SK-N-SH (cell line): ENCODE data around the gene TMEM161B. TPM values are rescaled to one million over a fixed set of nuclear protein-coding genes. Genes with fewer than 3 reads are reported as not detected.
"Not testable (repeated sequence)": the region's sequence is repeated elsewhere in the genome, so short reads cannot be mapped to it uniquely, and the experiment has no call there.

ENCODE experiments used
- CTCF ChIA-PET: fragments of 300-600, 350-600 bp; formaldehyde crosslinking; extraction: SDS; loops from one replicate; lab custom pipeline; 2021; lab: Yijun Ruan, JAX
- POLR2A ChIA-PET: fragments of 350-600 bp; sonication (Branson Sonifier 250); formaldehyde crosslinking; extraction: SDS; loops from one replicate; lab custom pipeline; 2020; ENCODE audit warnings: antibody characterized with exemption, inconsistent platforms; lab: Yijun Ruan, JAX
- DNase-seq: peaks from one replicate; pipeline ENCODE4 v3.0.0; 2012
- H2AFZ ChIP-seq: fragments of 200-600 bp; sonication (generic); 2 replicates; pipeline ENCODE4 v1.8.1; 2016; ENCODE audit warnings: antibody characterized with exemption, mild to moderate bottlenecking, low read depth
- H3F3A ChIP-seq: fragments of 200-600 bp; sonication (generic); replicated peaks from 2 replicates; pipeline ENCODE3; 2016; ENCODE audit warnings: antibody characterized with exemption, mild to moderate bottlenecking; ENCODE audit not compliant: insufficient read depth
- H3K27ac ChIP-seq, 2 experiments: fragments of 200-500 bp in 1 of 2; fragments of 200-600 bp in 1 of 2; sonication (Bioruptor generic) in 1 of 2; sonication (generic), shearing (Covaris generic) in 1 of 2; 2 replicates each; pipeline versions ENCODE4 v1.5.1 to v1.6.1; 2014 to 2016; ENCODE audit warnings: low read depth in 2 of 2, inconsistent platforms in 1 of 2, low read length in 1 of 2, mild to moderate bottlenecking in 1 of 2, mixed read lengths in 1 of 2
- H3K27me3 ChIP-seq: fragments of 200-600 bp; sonication (generic), shearing (Covaris generic); 2 replicates; pipeline ENCODE4 v1.6.1; 2016; ENCODE audit warnings: mixed run types; ENCODE audit not compliant: insufficient read depth
- H3K36me3 ChIP-seq, 2 experiments: fragments of 200-500 bp in 1 of 2; fragments of 200-600 bp in 1 of 2; sonication (Bioruptor generic) in 1 of 2; sonication (generic) in 1 of 2; replicated peaks in 1 of 2; 2 replicates each; pipeline versions ENCODE3 to v1.5.1; 2014 to 2016; ENCODE audit warnings: low read length in 1 of 2, mild to moderate bottlenecking in 1 of 2; ENCODE audit not compliant: insufficient read depth in 2 of 2, control insufficient read depth in 1 of 2
- H3K4me1 ChIP-seq, 2 experiments: fragments of 200-500 bp in 1 of 2; fragments of 200-600 bp in 1 of 2; sonication (Bioruptor generic) in 1 of 2; sonication (generic), shearing (Covaris generic) in 1 of 2; 2 replicates each; pipeline versions ENCODE4 v1.5.1 to v1.6.1; 2014 to 2016; ENCODE audit warnings: low read depth in 1 of 2, low read length in 1 of 2, mixed run types in 1 of 2; ENCODE audit not compliant: insufficient read depth in 2 of 2, control insufficient read depth in 1 of 2
- H3K4me2 ChIP-seq: fragments of 200-600 bp; sonication (generic), shearing (Covaris generic); 2 replicates; pipeline ENCODE4 v1.6.1; 2017; ENCODE audit warnings: mixed run types
- H3K4me3 ChIP-seq, 2 experiments: fragments of 200-500 bp in 1 of 2; fragments of 200-600 bp in 1 of 2; sonication (Bioruptor generic) in 1 of 2; sonication (generic), shearing (Covaris generic) in 1 of 2; 2 replicates each; pipeline versions ENCODE4 v1.5.1 to v1.8.1; 2014 to 2016; ENCODE audit warnings: low read depth in 2 of 2, inconsistent platforms in 1 of 2, low read length in 1 of 2, mild to moderate bottlenecking in 1 of 2, mixed read lengths in 1 of 2, moderate library complexity in 1 of 2
- H3K79me2 ChIP-seq: fragments of 200-600 bp; sonication (generic); 2 replicates; pipeline ENCODE4 v1.8.1; 2017; ENCODE audit warnings: mild to moderate bottlenecking; ENCODE audit not compliant: insufficient read depth
- H3K9ac ChIP-seq: fragments of 200-600 bp; sonication (generic); 2 replicates; pipeline ENCODE4 v1.6.1; 2017; ENCODE audit warnings: mixed run types
- H3K9me2 ChIP-seq: fragments of 200-600 bp; sonication (generic); 2 replicates; pipeline ENCODE4 v1.6.1; 2017; ENCODE audit warnings: mixed run types
- H3K9me3 ChIP-seq: fragments of 200-600 bp; sonication (generic); 2 replicates; pipeline ENCODE4 v1.6.1; 2017; ENCODE audit warnings: mixed run types, mild to moderate bottlenecking, moderate library complexity
- H4K20me1 ChIP-seq: fragments of 200-600 bp; sonication (generic); 2 replicates; pipeline ENCODE4 v1.6.1; 2017; ENCODE audit warnings: mild to moderate bottlenecking, mixed run types; ENCODE audit not compliant: insufficient read depth
- CHD2 ChIP-seq: fragments of 150-350 bp; IDR thresholded peaks from 2 replicates; pipeline ENCODE4 v1.6.1; 2018; ENCODE audit warnings: low read length; ENCODE audit not compliant: partially characterized antibody
- ELF1 ChIP-seq: IDR thresholded peaks from 2 replicates; pipeline ENCODE4 v1.4.0; 2012
- EP300 ChIP-seq, 2 experiments: IDR thresholded peaks; 2 replicates each; pipeline versions ENCODE4 v1.4.0 to v1.6.1; 2012; ENCODE audit warnings: borderline replicate concordance in 1 of 2, low read depth in 1 of 2, low read length in 1 of 2
- EZH2phosphoT487 ChIP-seq: fragments of 200-600 bp; sonication (generic); IDR thresholded peaks from 2 replicates; pipeline ENCODE4 v1.6.1; 2017; ENCODE audit warnings: low read depth, mixed run types, mild to moderate bottlenecking, antibody characterized with exemption, moderate library complexity, borderline replicate concordance
- FOSL2 ChIP-seq: IDR thresholded peaks from 2 replicates; pipeline ENCODE4 v1.4.0; 2012; ENCODE audit warnings: low read depth, mild to moderate bottlenecking, moderate library complexity, borderline replicate concordance
- GATA2 ChIP-seq: sonication (generic); formaldehyde crosslinking; IDR thresholded peaks from 2 replicates; pipeline ENCODE4 v1.5.0; 2020; ENCODE audit warnings: mild to moderate bottlenecking, missing genetic modification reagents
- MXI1 ChIP-seq: IDR thresholded peaks from 2 replicates; pipeline ENCODE4 v1.6.1; 2012; ENCODE audit warnings: mild to moderate bottlenecking, low read depth, low read length, improper control_type of control experiment
- POLR2AphosphoS5 ChIP-seq: IDR thresholded peaks from 2 replicates; pipeline ENCODE4 v1.6.1; 2012; ENCODE audit warnings: low read depth, low read length
- TAF1 ChIP-seq: IDR thresholded peaks from 2 replicates; pipeline ENCODE4 v1.6.1; 2012; ENCODE audit warnings: low read depth, mild to moderate bottlenecking, low read length, moderate library complexity, borderline replicate concordance
- WGBS: methylation state at CpG from one replicate; pipeline ENCODE4 v1.1.6; 2017; ENCODE audit warnings: low lambda C conversion rate; 5-methylcytosine and 5-hydroxymethylcytosine counted together
- polyA plus RNA-seq, 3 experiments: library from polyadenylated mRNA; depleted of rRNA; stranded (reverse); fragments of >200 nt; gene quantifications; 2 replicates each; pipeline ENCODE4 v1.2.3, GENCODE V29; 2012
- TF ChIP-seq, protein P1 (sequence below): fragments of 150-350 bp; IDR thresholded peaks from 2 replicates; pipeline ENCODE4 v1.6.1; 2016; ENCODE audit warnings: mild to moderate bottlenecking, low read depth, low read length
- TF ChIP-seq, protein P2 (sequence below): fragments of 200-600 bp; sonication (generic); IDR thresholded peaks from 2 replicates; pipeline ENCODE4 v1.6.1; 2017; ENCODE audit warnings: antibody characterized with exemption, mild to moderate bottlenecking, moderate library complexity
- TF ChIP-seq, protein P3 (sequence below): IDR thresholded peaks from 2 replicates; pipeline ENCODE4 v1.4.0; 2012; ENCODE audit warnings: low read depth, borderline replicate concordance

TMEM161B gene
- polyA plus RNA-seq, 1 of the 3 experiments (the other 2 are of a cell fraction), result 8.0 TPM

DNA sequence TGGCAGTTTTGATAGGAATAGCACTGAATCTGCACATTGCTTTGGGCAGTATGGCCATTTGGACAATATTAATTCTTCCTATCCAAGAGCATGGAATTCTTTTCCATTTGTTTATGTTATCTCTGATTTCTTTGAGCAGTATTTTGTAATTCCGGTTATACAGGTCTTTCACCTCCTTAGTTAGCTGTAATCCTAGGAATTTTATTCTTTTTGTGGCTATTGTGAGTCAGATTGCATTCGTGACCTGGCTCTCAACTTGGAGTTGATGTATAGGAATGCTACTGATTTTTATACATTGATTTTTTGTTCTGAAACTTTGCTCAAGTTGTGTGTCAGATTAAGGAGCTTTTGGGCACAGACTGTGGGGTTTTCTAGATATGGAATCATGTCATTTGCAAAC, 24.0 kb downstream of the TMEM161B start (continued):
- TF ChIP-seq, protein P1, sequence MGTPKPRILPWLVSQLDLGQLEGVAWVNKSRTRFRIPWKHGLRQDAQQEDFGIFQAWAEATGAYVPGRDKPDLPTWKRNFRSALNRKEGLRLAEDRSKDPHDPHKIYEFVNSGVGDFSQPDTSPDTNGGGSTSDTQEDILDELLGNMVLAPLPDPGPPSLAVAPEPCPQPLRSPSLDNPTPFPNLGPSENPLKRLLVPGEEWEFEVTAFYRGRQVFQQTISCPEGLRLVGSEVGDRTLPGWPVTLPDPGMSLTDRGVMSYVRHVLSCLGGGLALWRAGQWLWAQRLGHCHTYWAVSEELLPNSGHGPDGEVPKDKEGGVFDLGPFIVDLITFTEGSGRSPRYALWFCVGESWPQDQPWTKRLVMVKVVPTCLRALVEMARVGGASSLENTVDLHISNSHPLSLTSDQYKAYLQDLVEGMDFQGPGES, result no peak
- no peak for TF ChIP-seq TAF1

DNA sequence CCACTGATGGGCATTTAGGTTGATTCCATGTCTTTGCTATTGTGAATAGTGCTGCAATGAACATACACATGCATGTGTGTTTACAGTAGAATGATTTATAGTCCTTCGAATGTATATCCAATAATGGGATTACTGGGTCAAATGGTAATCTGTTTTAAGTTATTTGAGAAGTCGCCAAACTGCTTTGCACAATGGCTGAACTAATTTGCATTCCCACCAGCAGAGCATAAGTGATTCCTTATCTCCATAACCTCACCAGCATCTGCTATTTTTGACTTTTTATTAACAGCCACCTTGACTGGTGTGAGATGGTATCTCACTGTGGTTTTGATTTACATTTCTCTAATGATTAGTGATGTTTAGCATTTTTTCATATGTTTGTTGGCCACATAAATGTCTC, 25.2 kb downstream of the TMEM161B start:
- Histone ChIP-seq H4K20me1 (peaks cover 14% of the 10 kb centered on the region), H3K4me1 (peaks cover 0 to 17% of the 10 kb centered on the region in 2 experiments; a peak in 3 of 4 replicates), H3K36me3 (peaks cover 9 to 10% of the 10 kb centered on the region in 2 experiments), H3K79me2 (peaks cover 72% of the 10 kb centered on the region)
- H3K9me2 ChIP-seq, DNase-seq, H3K9ac ChIP-seq, POLR2A ChIA-PET, H3K27me3 ChIP-seq, H3K4me3 ChIP-seq, CTCF ChIA-PET, H3F3A ChIP-seq, H3K4me2 ChIP-seq, H3K9me3 ChIP-seq, H2AFZ ChIP-seq, H3K27ac ChIP-seq: not testable (repeated sequence)
- 62% methylated on average over 2 of the region's 2 CpGs for WGBS
- TF ChIP-seq GATA2 (CRISPR knock-in tag), result peak; percentile 56

DNA sequence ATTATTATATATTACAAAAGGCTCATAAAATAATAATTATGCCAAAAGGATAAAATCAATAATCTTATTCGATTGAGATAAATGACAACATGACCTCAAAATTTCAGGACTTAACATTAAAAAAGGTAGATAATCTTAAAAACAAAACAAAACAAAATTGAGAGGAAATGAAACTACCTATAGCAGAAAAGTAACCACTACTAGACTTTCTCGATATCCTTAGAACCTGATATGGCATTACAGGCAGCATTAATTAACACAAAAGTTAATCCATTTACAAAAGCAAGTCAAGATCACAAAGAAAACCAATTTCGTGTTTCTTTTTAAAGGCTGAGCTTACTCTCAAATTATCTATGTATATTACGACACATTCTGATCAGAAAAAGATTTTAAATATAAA, 29.9 kb downstream of the TMEM161B start:
- WGBS, result 94% methylated on average over 4 of the region's 4 CpGs

More for the DNA sequence above, 29.9 kb downstream of the TMEM161B start:
- Histone ChIP-seq H2AFZ (no peak overlapping the region), H3K9ac (no peak overlapping the region), H3K27ac (no peak overlapping the region)
- TF ChIP-seq, protein P2, sequence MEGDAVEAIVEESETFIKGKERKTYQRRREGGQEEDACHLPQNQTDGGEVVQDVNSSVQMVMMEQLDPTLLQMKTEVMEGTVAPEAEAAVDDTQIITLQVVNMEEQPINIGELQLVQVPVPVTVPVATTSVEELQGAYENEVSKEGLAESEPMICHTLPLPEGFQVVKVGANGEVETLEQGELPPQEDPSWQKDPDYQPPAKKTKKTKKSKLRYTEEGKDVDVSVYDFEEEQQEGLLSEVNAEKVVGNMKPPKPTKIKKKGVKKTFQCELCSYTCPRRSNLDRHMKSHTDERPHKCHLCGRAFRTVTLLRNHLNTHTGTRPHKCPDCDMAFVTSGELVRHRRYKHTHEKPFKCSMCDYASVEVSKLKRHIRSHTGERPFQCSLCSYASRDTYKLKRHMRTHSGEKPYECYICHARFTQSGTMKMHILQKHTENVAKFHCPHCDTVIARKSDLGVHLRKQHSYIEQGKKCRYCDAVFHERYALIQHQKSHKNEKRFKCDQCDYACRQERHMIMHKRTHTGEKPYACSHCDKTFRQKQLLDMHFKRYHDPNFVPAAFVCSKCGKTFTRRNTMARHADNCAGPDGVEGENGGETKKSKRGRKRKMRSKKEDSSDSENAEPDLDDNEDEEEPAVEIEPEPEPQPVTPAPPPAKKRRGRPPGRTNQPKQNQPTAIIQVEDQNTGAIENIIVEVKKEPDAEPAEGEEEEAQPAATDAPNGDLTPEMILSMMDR, result no peak
- TF ChIP-seq POLR2AphosphoS5 (no peak), EZH2phosphoT487 (no peak), ELF1 (no peak), FOSL2 (no peak), CHD2 (no peak), EP300 (IDR thresholded peaks at IDR 0.05; ENCODE audit: borderline replicate concordance in 1 of 2, low read depth in 1 of 2, low read length in 1 of 2) (no peak), MXI1 (no peak)
- TF ChIP-seq, protein P3, sequence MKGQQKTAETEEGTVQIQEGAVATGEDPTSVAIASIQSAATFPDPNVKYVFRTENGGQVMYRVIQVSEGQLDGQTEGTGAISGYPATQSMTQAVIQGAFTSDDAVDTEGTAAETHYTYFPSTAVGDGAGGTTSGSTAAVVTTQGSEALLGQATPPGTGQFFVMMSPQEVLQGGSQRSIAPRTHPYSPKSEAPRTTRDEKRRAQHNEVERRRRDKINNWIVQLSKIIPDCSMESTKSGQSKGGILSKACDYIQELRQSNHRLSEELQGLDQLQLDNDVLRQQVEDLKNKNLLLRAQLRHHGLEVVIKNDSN, result no peak
- TF ChIP-seq, all 33 proteins: peak for 0
- ChIA-PET CTCF (no interaction called here), POLR2A (no interaction called here)
- Histone ChIP-seq H3K4me3 (no peak overlapping the region), H3K36me3 (peaks cover 10 to 16% of the 10 kb centered on the region in 2 experiments), H3F3A (no peaks in the 10 kb centered on the region), H3K4me2 (no peak overlapping the region), H3K27me3 (no peaks in the 10 kb centered on the region), H3K4me1 (peaks cover 0 to 8% of the 10 kb centered on the region in 2 experiments; a peak in 3 of 4 replicates), H3K79me2 (peaks cover 42% of the 10 kb centered on the region), H3K9me2 (no peaks in the 10 kb centered on the region), H3K9me3 (no peaks in the 10 kb centered on the region), H4K20me1 (peaks cover 5% of the 10 kb centered on the region; the same call in 1 of the 2 replicates)
- DNase-seq, result no peak
